ENCODE measurements around the gene CXCR4. TPM values are rescaled to one million over a fixed set of nuclear protein-coding genes. Genes with fewer than 3 reads are reported as not detected.

Gene CXCR4
- total RNA-seq, 2 donors from 2014 or later = 11.9 to 12.4 TPM

- no peak overlapping the region for H3K27ac ChIP-seq
- no peaks in the 10 kb centered on the region for H3K27me3 ChIP-seq
- no peak for DNase-seq (ENCODE audit: low spot score)
- no peak for TF ChIP-seq CTCF (IDR thresholded peaks at IDR 0.05)
- no peaks in the 10 kb centered on the region for H3K36me3 ChIP-seq
- no peaks in the 10 kb centered on the region for H3K9me3 ChIP-seq
- no peak overlapping the region for H3K4me3 ChIP-seq
- H3K4me1 ChIP-seq = peaks cover 0 to 4% of the 10 kb centered on the region in 2 donors
Measured at GRCh38 chr2:136127356-136127755, 9.4 kb upstream of the CXCR4 start.

- no peak for TF ChIP-seq CTCF (IDR thresholded peaks at IDR 0.05)
- Histone ChIP-seq H3K36me3 (no peaks in the 10 kb centered on the region), H3K9me3 (no peaks in the 10 kb centered on the region), H3K4me1 (peaks cover 0 to 4% of the 10 kb centered on the region in 2 donors), H3K27ac (no peak overlapping the region), H3K27me3 (no peaks in the 10 kb centered on the region), H3K4me3 (no peak overlapping the region)
- DNase-seq (ENCODE audit: low spot score) = no peak
Measured at GRCh38 chr2:136126421-136126926, 8.5 kb upstream of the CXCR4 start.

GRCh38 chr2:136126021-136126420, 8.1 kb upstream of the CXCR4 start:
- peaks cover 0 to 4% of the 10 kb centered on the region in 2 donors for H3K4me1 ChIP-seq
- H3K9me3 ChIP-seq = no peaks in the 10 kb centered on the region
- no peaks in the 10 kb centered on the region for H3K36me3 ChIP-seq
- no peak for TF ChIP-seq CTCF (IDR thresholded peaks at IDR 0.05)
- DNase-seq (ENCODE audit: low spot score) = no peak
- H3K27me3 ChIP-seq = no peaks in the 10 kb centered on the region
- H3K4me3 ChIP-seq = no peak overlapping the region
- no peak overlapping the region for H3K27ac ChIP-seq

GRCh38 chr2:136125236-136125635, 7.3 kb upstream of the CXCR4 start:
- TF ChIP-seq CTCF (IDR thresholded peaks at IDR 0.05) = no peak

GRCh38 chr2:136124805-136125204, 6.9 kb upstream of the CXCR4 start:
- no peak overlapping the region for H3K27ac ChIP-seq
- H3K27me3 ChIP-seq = no peaks in the 10 kb centered on the region
- peaks cover 0 to 4% of the 10 kb centered on the region in 2 donors for H3K4me1 ChIP-seq
- TF ChIP-seq CTCF (IDR thresholded peaks at IDR 0.05) = no peak
- H3K4me3 ChIP-seq = no peak overlapping the region
- no peak for DNase-seq (ENCODE audit: low spot score)
- H3K36me3 ChIP-seq = no peaks in the 10 kb centered on the region
- no peaks in the 10 kb centered on the region for H3K9me3 ChIP-seq

More at GRCh38 chr2:136125236-136125635, 7.3 kb upstream of the CXCR4 start:
- H3K27me3 ChIP-seq = no peaks in the 10 kb centered on the region
- DNase-seq (ENCODE audit: low spot score) = no peak
- no peaks in the 10 kb centered on the region for H3K36me3 ChIP-seq
- no peak overlapping the region for H3K27ac ChIP-seq
- H3K4me1 ChIP-seq = peaks cover 0 to 4% of the 10 kb centered on the region in 2 donors
- H3K4me3 ChIP-seq = no peak overlapping the region
- no peaks in the 10 kb centered on the region for H3K9me3 ChIP-seq

- H3K9me3 ChIP-seq = no peaks in the 10 kb centered on the region
- no peak overlapping the region for H3K4me3 ChIP-seq
- no peak for DNase-seq (ENCODE audit: low spot score)
- no peak for TF ChIP-seq CTCF (IDR thresholded peaks at IDR 0.05)
- H3K27ac ChIP-seq = no peak overlapping the region
- no peaks in the 10 kb centered on the region for H3K36me3 ChIP-seq
- peaks cover 0 to 24% of the 10 kb centered on the region in 2 donors for H3K4me1 ChIP-seq
- H3K27me3 ChIP-seq = peaks cover 0 to 4% of the 10 kb centered on the region in 2 donors
Measured at GRCh38 chr2:136122661-136123060, 4.7 kb upstream of the CXCR4 start.

Data from right atrium auricular region (tissue), 2 donors.